Stomach (tissue), 4 donors: ENCODE data around the gene CRISPLD2.

ENCODE experiments used
- EP300 ChIP-seq: sonication (generic); formaldehyde crosslinking; IDR thresholded peaks from one replicate; pipeline ENCODE4 v1.6.1; 2017; ENCODE audit warnings: antibody characterized with exemption
- POLR2A ChIP-seq, 4 donors: fragments of 450-650 bp; IDR thresholded peaks; one replicate each; pipeline ENCODE4 v1.6.1; 2016; ENCODE audit warnings: antibody characterized with exemption in 4 of 4, control low read depth in 2 of 4, mild to moderate bottlenecking in 1 of 4, moderate library complexity in 1 of 4
- POLR2AphosphoS5 ChIP-seq, 3 donors: sonication (generic); formaldehyde crosslinking; IDR thresholded peaks; one replicate each; pipeline ENCODE4 v1.6.1; 2016; ENCODE audit warnings: antibody characterized with exemption in 3 of 3
- TF ChIP-seq, protein P1 (sequence below), 7 experiments: fragments of 450-650 bp in 4 of 7; fragments of 200-600 bp in 3 of 7; sonication (generic) in 3 of 7; IDR thresholded peaks; one replicate each; pipeline ENCODE4 v1.5.1; 2016 to 2019; ENCODE audit warnings: antibody characterized with exemption in 7 of 7, control low read depth in 2 of 7, mild to moderate bottlenecking in 1 of 7

DNA sequence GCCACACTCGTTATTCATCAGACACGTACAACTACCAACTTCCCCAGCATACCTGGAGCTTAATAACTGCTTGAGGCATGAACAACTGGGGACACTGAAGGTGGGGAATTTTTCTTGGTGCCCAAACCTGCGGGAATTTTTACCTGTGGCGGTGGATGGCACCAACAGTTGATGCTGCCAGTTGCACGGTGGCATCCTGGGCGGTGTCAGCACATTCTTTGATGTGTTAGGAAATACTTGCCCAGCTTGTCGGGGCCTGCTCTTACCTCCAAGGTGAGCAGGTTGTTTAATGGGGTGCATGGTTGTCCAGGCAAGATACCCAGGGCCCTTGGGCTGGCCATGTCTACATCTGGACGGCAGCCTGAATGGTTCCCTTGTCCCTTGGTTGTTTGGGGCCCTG is 79.6 kb downstream of the CRISPLD2 start:
- TF ChIP-seq, protein P1, sequence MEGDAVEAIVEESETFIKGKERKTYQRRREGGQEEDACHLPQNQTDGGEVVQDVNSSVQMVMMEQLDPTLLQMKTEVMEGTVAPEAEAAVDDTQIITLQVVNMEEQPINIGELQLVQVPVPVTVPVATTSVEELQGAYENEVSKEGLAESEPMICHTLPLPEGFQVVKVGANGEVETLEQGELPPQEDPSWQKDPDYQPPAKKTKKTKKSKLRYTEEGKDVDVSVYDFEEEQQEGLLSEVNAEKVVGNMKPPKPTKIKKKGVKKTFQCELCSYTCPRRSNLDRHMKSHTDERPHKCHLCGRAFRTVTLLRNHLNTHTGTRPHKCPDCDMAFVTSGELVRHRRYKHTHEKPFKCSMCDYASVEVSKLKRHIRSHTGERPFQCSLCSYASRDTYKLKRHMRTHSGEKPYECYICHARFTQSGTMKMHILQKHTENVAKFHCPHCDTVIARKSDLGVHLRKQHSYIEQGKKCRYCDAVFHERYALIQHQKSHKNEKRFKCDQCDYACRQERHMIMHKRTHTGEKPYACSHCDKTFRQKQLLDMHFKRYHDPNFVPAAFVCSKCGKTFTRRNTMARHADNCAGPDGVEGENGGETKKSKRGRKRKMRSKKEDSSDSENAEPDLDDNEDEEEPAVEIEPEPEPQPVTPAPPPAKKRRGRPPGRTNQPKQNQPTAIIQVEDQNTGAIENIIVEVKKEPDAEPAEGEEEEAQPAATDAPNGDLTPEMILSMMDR (IDR thresholded peaks at IDR 0.05) = no peak
- TF ChIP-seq EP300 (no peak), POLR2A (IDR thresholded peaks at IDR 0.05) (no peak), POLR2AphosphoS5 (IDR thresholded peaks at IDR 0.05) (no peak)
